A673 (cell line): ENCODE measurements around the gene ANTKMT. TPM values are rescaled to one million over a fixed set of nuclear protein-coding genes. Genes with fewer than 3 reads are reported as not detected.
A peak's percentile ranks its signal among the peaks of the same experiment; 100 is the strongest.

ENCODE experiments used
- BruUV-seq: library from RNA; stranded (reverse); fragments of 400-500 nt; replicated peaks from 2 replicates; lab custom pipeline; 2021; lab: Mats Ljungman, UMichigan
- CTCF ChIA-PET: fragments of 300-600 bp; sonication (Branson Sonifier 250); formaldehyde crosslinking; loops from one replicate; lab custom pipeline; 2022; ENCODE audit warnings: antibody characterized with exemption; lab: Charles Lee
- POLR2A ChIA-PET: fragments of 300-600 bp; sonication (Branson Sonifier 250); formaldehyde crosslinking; loops from one replicate; lab custom pipeline; 2022; ENCODE audit warnings: antibody characterized with exemption; ENCODE audit not compliant: low non-redundant PET; lab: Charles Lee
- DNase-seq: peaks from one replicate; pipeline ENCODE4 v3.0.0-alpha.2; 2015; ENCODE audit warnings: low spot score
- H3K27ac ChIP-seq: fragments of 200-600 bp; sonication (generic); 2 replicates; pipeline ENCODE4 v1.5.1; 2016; ENCODE audit warnings: mixed run types, low read depth, mild to moderate bottlenecking, mixed read lengths, antibody characterized with exemption, low read length; ENCODE audit not compliant: poor library complexity, severe bottlenecking
- H3K27me3 ChIP-seq: fragments of 200-600 bp; sonication (generic); replicated peaks from 2 replicates; pipeline ENCODE4 v1.6.1; 2017; ENCODE audit warnings: mixed run types, low read depth, mild to moderate bottlenecking, mixed read lengths, antibody characterized with exemption, low read length; ENCODE audit not compliant: insufficient read depth, poor library complexity
- H3K36me3 ChIP-seq: fragments of 200-600 bp; sonication (generic); 2 replicates; pipeline ENCODE4 v1.6.1; 2016; ENCODE audit warnings: mixed run types, mild to moderate bottlenecking, mixed read lengths, antibody characterized with exemption, low read length; ENCODE audit not compliant: insufficient read depth, poor library complexity, severe bottlenecking
- H3K4me1 ChIP-seq: fragments of 200-600 bp; sonication (generic); 2 replicates; pipeline ENCODE4 v1.6.1; 2017; ENCODE audit warnings: mixed run types, mild to moderate bottlenecking, mixed read lengths, antibody characterized with exemption, low read length; ENCODE audit not compliant: insufficient read depth, poor library complexity, severe bottlenecking
- H3K4me3 ChIP-seq: fragments of 200-600 bp; sonication (generic); 2 replicates; pipeline ENCODE4 v1.5.1; 2016; ENCODE audit warnings: low read depth, mixed run types, mild to moderate bottlenecking, mixed read lengths, low read length; ENCODE audit not compliant: poor library complexity, severe bottlenecking
- H3K9me3 ChIP-seq: fragments of 200-600 bp; sonication (generic); 2 replicates; pipeline ENCODE4 v1.6.1; 2016; ENCODE audit warnings: mixed run types, low read depth, mild to moderate bottlenecking, mixed read lengths, antibody characterized with exemption, low read length; ENCODE audit not compliant: poor library complexity, severe bottlenecking
- CTCF ChIP-seq: fragments of 300-800, 200-600 bp; sonication (generic); conservative IDR thresholded peaks from 2 replicates; pipeline ENCODE4 v1.5.1; 2017; ENCODE audit warnings: low read depth, mild to moderate bottlenecking, antibody characterized with exemption, low read length, moderate library complexity, mixed read lengths
- EZH2 ChIP-seq: fragments of 200-600 bp; sonication (generic); IDR thresholded peaks from 2 replicates; pipeline ENCODE4 v1.6.1; 2017; ENCODE audit warnings: borderline replicate concordance, low read depth, mild to moderate bottlenecking, mixed read lengths, antibody characterized with exemption, low read length; ENCODE audit not compliant: poor library complexity, severe bottlenecking
- intact Hi-C: fragments of 100-400 bp; cut with micrococcal nuclease; formaldehyde crosslinking; loops from one replicate; pipeline ENCODE4 v1.10.0; 2022; ENCODE audit not compliant: unreplicated experiment
- total RNA-seq: library from RNA; stranded (reverse); gene quantifications from 2 replicates; pipeline ENCODE4 v1.2.3, GENCODE V29; 2021

ANTKMT gene
- total RNA-seq, 1 experiment from 2014 or later = 21.2 TPM

DNA sequence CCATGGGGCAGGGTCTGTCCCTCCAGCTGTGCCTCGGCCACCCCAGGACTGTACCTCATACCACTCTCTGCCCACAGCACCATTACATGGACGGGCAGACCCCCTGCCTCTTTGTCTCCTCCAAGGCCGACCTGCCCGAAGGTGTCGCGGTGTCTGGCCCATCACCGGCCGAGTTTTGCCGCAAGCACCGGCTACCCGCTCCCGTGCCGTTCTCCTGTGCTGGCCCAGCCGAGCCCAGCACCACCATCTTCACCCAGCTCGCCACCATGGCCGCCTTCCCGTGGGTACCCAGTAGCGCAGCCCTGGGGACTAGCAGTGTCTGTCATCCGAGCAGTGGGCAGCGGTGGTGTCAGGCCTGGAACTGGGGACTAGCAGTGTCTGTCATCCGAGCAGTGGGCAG lies 48.1 kb upstream of the ANTKMT start:
- no TSS peak for BruUV-seq
- POLR2A ChIA-PET = no interaction called here

GRCh38 chr16:673399-673991 lies 47.5 kb upstream of the ANTKMT start:
- Histone ChIP-seq H3K4me1 (peaks cover 8% of the 10 kb centered on the region), H3K36me3 (peaks cover 46% of the 10 kb centered on the region), H3K9me3 (no peaks in the 10 kb centered on the region), H3K27me3 (no peaks in the 10 kb centered on the region), H3K27ac (no peak overlapping the region), H3K4me3 (no peak overlapping the region)
- TF ChIP-seq CTCF (no peak), EZH2 (no peak)
- no peak for DNase-seq
- intact Hi-C loops = no loop called here
- ChIA-PET POLR2A (no interaction called here), CTCF (no interaction called here)
- TSS peak; percentile 36 for BruUV-seq

More for the DNA sequence above, 48.1 kb upstream of the ANTKMT start:
- no peak for DNase-seq
- H3K27ac ChIP-seq = no peak overlapping the region
- TF ChIP-seq CTCF = no peak
- no peak for TF ChIP-seq EZH2
- H3K36me3 ChIP-seq = peaks cover 46% of the 10 kb centered on the region
- intact Hi-C loops = no loop called here
- H3K4me3 ChIP-seq = no peak overlapping the region
- H3K9me3 ChIP-seq = no peaks in the 10 kb centered on the region
- H3K27me3 ChIP-seq = no peaks in the 10 kb centered on the region
- peaks cover 8% of the 10 kb centered on the region for H3K4me1 ChIP-seq
- CTCF ChIA-PET = no interaction called here

GRCh38 chr16:674214-674881 lies 46.6 kb upstream of the ANTKMT start:
- ChIA-PET CTCF (no interaction called here), POLR2A (no interaction called here)
- Histone ChIP-seq H3K36me3 (peaks cover 43% of the 10 kb centered on the region), H3K4me1 (peaks cover 13% of the 10 kb centered on the region), H3K27ac (no peak overlapping the region), H3K4me3 (no peak overlapping the region), H3K27me3 (no peaks in the 10 kb centered on the region), H3K9me3 (no peaks in the 10 kb centered on the region)
- no TSS peak for BruUV-seq
- intact Hi-C loops = no loop called here
- TF ChIP-seq CTCF (no peak), EZH2 (no peak)
- DNase-seq = no peak
